Uterus (tissue), 4 donors: ENCODE measurements around the gene SOCS6. TPM values are rescaled to one million over a fixed set of nuclear protein-coding genes. Genes with fewer than 3 reads are reported as not detected.

Experiments
- DNase-seq, 2 donors: peaks; one replicate each; pipeline ENCODE4 v3.0.0-alpha.2; 2019 to 2020
- H3K27ac ChIP-seq, 2 donors: fragments of 200-600 bp; sonication (generic); 1 replicate in 1 of 2; 2 replicates in 1 of 2; pipeline ENCODE4 v1.5.1; 2016 to 2018
- H3K27me3 ChIP-seq, 2 donors: fragments of 200-600 bp; sonication (generic); one replicate each; pipeline ENCODE4 v1.5.1; 2018 to 2019; ENCODE audit warnings: control low read depth in 1 of 2
- H3K36me3 ChIP-seq, 2 donors: fragments of 200-600 bp; sonication (generic); one replicate each; pipeline ENCODE4 v1.5.1; 2019; ENCODE audit warnings: control low read depth in 1 of 2
- H3K4me1 ChIP-seq, 2 donors: fragments of 200-600 bp; sonication (generic); one replicate each; pipeline ENCODE4 v1.5.1; 2018 to 2019; ENCODE audit warnings: control low read depth in 1 of 2
- H3K4me3 ChIP-seq, 2 donors: fragments of 200-600 bp; sonication (generic); 1 replicate in 1 of 2; 2 replicates in 1 of 2; pipeline ENCODE4 v1.5.1; 2018 to 2019; ENCODE audit warnings: mild to moderate bottlenecking in 1 of 2
- H3K9me3 ChIP-seq, 2 donors: fragments of 200-600 bp; sonication (generic); one replicate each; pipeline ENCODE4 v1.5.1; 2019; ENCODE audit warnings: control low read depth in 1 of 2
- POLR2A ChIP-seq, 2 donors: fragments of 450-650 bp; IDR thresholded peaks; one replicate each; pipeline ENCODE4 v1.6.1; 2016; ENCODE audit warnings: antibody characterized with exemption in 2 of 2, mild to moderate bottlenecking in 1 of 2, moderate library complexity in 1 of 2
- intact Hi-C: fragments of 100-400 bp; cut with DNase I; formaldehyde crosslinking; loops from one replicate; pipeline ENCODE4 v1.15.1; 2023; ENCODE audit warnings: low total_unique reads
- total RNA-seq, 4 donors: library from RNA; depleted of rRNA in 3 of 4; stranded (reverse); fragments of >200 nt in 3 of 4; gene quantifications; one replicate each; pipeline versions ENCODE4 v1.1.0 to v1.2.4, GENCODE V29; 2014 to 2023
- TF ChIP-seq, protein P1 (sequence below), 4 experiments: fragments of 200-600 bp in 2 of 4; fragments of 450-650 bp in 2 of 4; sonication (generic) in 2 of 4; IDR thresholded peaks; one replicate each; pipeline ENCODE4 v1.5.1; 2016 to 2019; ENCODE audit warnings: antibody characterized with exemption in 4 of 4, mild to moderate bottlenecking in 2 of 4, moderate library complexity in 1 of 4
- donor health status: DM: yes; HTN: yes; CAD: no.

Gene SOCS6
- total RNA-seq, 4 donors from 2014 or later, result 12.9 to 59.5 (median 19.9) TPM

DNA sequence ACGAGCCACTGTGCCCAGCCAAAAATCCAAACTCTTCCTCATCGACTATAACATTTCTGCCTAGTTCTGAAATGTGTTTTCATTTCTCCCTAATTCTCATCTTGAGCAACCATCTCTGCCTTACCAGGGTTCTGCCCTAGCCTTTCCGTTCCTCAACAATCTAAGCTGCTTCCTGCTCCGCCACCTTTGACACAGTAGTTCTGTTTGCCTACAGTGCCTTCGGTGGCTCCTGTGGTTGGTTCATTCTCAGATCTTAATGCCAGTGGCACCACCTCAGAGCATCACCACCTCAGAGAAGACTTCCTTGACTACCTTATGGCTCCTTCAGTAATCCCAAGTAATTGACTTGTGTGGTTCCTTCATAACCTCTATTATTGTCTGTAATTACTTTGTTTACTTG lies 3.8 kb downstream of the SOCS6 start:
- H3K4me3 ChIP-seq, result no peak overlapping the region
- intact Hi-C loops, result no loop called here
- H3K27me3 ChIP-seq, result no peaks in the 10 kb centered on the region
- H3K4me1 ChIP-seq, result peaks cover 4 to 5% of the 10 kb centered on the region in 2 donors
- no peaks in the 10 kb centered on the region for H3K9me3 ChIP-seq
- no peak for DNase-seq
- TF ChIP-seq, protein P1, sequence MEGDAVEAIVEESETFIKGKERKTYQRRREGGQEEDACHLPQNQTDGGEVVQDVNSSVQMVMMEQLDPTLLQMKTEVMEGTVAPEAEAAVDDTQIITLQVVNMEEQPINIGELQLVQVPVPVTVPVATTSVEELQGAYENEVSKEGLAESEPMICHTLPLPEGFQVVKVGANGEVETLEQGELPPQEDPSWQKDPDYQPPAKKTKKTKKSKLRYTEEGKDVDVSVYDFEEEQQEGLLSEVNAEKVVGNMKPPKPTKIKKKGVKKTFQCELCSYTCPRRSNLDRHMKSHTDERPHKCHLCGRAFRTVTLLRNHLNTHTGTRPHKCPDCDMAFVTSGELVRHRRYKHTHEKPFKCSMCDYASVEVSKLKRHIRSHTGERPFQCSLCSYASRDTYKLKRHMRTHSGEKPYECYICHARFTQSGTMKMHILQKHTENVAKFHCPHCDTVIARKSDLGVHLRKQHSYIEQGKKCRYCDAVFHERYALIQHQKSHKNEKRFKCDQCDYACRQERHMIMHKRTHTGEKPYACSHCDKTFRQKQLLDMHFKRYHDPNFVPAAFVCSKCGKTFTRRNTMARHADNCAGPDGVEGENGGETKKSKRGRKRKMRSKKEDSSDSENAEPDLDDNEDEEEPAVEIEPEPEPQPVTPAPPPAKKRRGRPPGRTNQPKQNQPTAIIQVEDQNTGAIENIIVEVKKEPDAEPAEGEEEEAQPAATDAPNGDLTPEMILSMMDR (IDR thresholded peaks at IDR 0.05), result no peak
- TF ChIP-seq POLR2A (IDR thresholded peaks at IDR 0.05), result no peak
- no peak overlapping the region for H3K27ac ChIP-seq
- no peaks in the 10 kb centered on the region for H3K36me3 ChIP-seq

DNA sequence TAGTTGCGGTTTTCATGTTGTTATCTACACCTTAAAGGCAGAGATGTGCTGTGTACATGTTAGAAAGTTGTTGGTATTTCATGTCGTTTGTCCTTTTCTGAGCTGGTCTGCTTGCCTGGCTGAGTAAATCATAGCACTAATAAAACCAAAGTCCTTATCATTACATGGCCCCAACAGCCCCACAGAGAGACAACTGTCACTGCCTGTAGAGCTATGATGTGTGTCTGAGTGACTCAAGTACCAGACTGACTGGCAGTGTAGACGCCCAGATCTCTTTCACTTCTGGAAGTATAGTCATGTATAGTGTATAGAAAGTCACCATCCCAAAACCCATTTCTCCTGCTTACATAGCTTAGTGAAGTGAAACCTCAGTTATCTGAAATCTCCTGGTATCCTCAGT lies 4.3 kb downstream of the SOCS6 start:
- Histone ChIP-seq H3K9me3 (no peaks in the 10 kb centered on the region), H3K4me1 (peaks cover 4 to 5% of the 10 kb centered on the region in 2 donors), H3K27ac (no peak overlapping the region), H3K36me3 (no peaks in the 10 kb centered on the region), H3K27me3 (no peaks in the 10 kb centered on the region), H3K4me3 (no peak overlapping the region)
- TF ChIP-seq, protein P1 (IDR thresholded peaks at IDR 0.05), result no peak
- no peak for TF ChIP-seq POLR2A (IDR thresholded peaks at IDR 0.05)
- intact Hi-C loops, result no loop called here
- no peak for DNase-seq

DNA sequence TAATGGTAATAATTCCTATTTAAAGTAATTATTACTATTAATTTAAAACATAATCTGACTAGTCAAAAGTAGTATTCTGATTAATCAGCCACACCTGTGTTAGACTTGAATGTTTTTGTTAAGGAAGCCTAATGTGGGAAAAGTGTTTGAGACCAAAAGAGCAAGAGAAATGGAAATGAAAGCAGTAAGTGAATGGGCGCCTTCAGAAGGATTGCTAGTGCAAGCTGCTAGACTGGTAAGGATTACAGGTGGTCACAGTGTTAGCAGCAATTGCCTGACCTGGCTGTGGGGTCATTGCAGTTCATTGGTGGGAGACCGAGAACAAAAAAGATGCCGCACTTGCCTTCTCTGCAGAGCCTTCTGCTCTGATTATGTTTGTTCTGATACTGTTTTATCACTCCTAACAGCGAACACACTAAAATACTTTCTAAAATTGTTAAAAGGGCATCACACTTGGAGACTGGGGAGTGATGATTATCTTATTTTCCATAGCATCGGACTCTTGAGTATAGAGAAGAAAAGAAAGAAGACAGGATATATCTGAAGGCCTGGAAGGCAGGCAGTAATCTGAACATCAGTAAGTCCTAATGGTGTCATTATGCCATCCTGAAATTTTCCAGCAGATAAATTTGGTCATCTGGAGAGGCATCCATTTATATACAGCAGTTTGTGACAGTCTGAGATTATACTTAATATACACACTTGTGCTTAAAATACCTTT lies 5.8 kb downstream of the SOCS6 start:
- H3K27me3 ChIP-seq, result no peaks in the 10 kb centered on the region
- TF ChIP-seq POLR2A (IDR thresholded peaks at IDR 0.05), result no peak
- TF ChIP-seq, protein P1 (IDR thresholded peaks at IDR 0.05), result no peak
- intact Hi-C loops, result no loop called here
- no peaks in the 10 kb centered on the region for H3K9me3 ChIP-seq
- no peak overlapping the region for H3K4me3 ChIP-seq
- DNase-seq, result no peak
- H3K4me1 ChIP-seq, result peaks cover 4 to 5% of the 10 kb centered on the region in 2 donors
- H3K27ac ChIP-seq, result no peak overlapping the region
- no peaks in the 10 kb centered on the region for H3K36me3 ChIP-seq

DNA sequence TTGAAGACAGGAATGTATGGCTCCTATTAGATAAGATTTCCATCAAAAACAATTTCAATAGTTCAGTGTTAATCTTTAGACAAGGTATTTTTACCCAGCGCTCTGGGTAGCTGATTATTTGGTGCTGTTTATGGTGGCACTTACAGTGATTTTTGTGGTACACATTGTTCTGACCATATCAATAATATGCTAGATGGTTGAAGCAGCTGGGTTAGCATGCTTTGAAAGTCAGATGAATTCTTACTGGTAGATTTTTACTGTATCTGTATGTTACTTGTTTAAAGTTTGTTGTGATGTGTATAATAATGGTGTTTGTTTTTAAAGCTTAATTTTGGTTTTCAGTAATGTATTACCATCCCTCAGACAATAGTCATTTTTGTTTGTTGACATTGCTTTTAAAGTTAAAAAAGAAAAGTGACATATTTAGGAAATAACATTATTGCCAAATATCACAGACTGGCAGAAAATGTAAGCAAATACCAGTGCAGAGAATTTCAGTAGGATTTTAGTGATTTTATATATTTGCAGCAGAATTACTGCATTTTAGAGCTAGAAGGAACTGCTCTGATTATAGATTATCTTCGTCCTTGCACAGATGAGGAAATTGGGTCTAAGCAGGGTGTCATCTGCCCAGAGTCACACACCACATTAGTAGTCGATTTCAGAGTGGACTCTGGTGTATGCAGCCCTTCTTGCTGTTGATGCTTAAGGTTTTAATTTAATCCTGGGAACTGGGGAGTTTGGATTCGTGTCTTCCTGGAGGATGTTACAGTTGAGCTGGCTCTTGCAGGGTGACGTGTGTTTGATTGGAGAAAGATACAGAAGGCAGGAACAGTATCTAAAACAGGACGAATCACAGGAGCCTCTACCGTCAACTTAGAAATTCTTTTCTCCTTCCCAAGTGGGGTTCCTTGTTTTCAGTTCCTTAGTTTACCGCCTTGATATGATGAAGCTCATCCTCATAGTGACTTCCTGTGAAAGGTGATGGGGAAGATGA lies 6.6 kb downstream of the SOCS6 start:
- Histone ChIP-seq H3K4me1 (peaks cover 4% of the 10 kb centered on the region in 2 donors), H3K27ac (no peak overlapping the region), H3K4me3 (no peak overlapping the region), H3K27me3 (no peaks in the 10 kb centered on the region), H3K9me3 (no peaks in the 10 kb centered on the region), H3K36me3 (no peaks in the 10 kb centered on the region)
- DNase-seq, result no peak
- intact Hi-C loops, result no loop called here
- no peak for TF ChIP-seq POLR2A (IDR thresholded peaks at IDR 0.05)
- TF ChIP-seq, protein P1 (IDR thresholded peaks at IDR 0.05), result no peak

DNA sequence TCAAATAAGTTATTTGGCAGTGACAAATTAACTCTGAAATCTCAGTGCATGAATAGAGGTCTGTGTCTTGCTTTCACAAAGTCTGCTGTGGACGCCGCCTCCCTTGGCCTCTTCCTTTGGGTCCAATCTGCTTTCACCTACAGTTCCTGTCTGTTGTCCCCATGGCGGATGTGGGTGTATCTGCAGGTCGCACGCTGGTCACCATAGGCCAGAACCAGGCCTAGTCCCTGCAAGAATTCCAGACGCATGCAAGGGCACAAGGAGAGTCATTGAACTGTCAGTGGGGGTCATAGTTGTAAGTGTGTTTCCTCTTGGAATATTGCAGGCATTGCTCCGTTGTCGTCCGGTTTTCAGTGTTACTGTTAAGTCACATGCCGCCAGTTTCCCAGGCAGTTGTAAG lies 7.4 kb downstream of the SOCS6 start:
- no peak overlapping the region for H3K27ac ChIP-seq
- H3K9me3 ChIP-seq, result no peaks in the 10 kb centered on the region
- intact Hi-C loops, result no loop called here
- H3K36me3 ChIP-seq, result no peaks in the 10 kb centered on the region
- DNase-seq, result no peak
- H3K27me3 ChIP-seq, result no peaks in the 10 kb centered on the region
- no peak overlapping the region for H3K4me3 ChIP-seq
- no peaks in the 10 kb centered on the region for H3K4me1 ChIP-seq
- TF ChIP-seq, protein P1 (IDR thresholded peaks at IDR 0.05), result no peak
- no peak for TF ChIP-seq POLR2A (IDR thresholded peaks at IDR 0.05)
